ENCODE results near the gene NECTIN3. TPM values are rescaled to one million over a fixed set of nuclear protein-coding genes. Genes with fewer than 3 reads are reported as not detected.

Gene NECTIN3
- total RNA-seq, 1 donor from 2014 or later, result 4.6 TPM

GRCh38 chr3:111068574-111068973 lies 3.0 kb upstream of the NECTIN3 start:
- H3K9me3 Mint-ChIP-seq, result no peaks in the 10 kb centered on the region
- peaks cover 33% of the 10 kb centered on the region for H3K27me3 Mint-ChIP-seq (ENCODE audit: insufficient read depth)
- intact Hi-C loops (cut with micrococcal nuclease), result no loop called here
- H3K27ac Mint-ChIP-seq, result no peak overlapping the region
- no peak overlapping the region for H3K4me3 Mint-ChIP-seq
- peaks cover 2% of the 10 kb centered on the region for H3K36me3 Mint-ChIP-seq (ENCODE audit: low read depth)
- H3K4me1 Mint-ChIP-seq (ENCODE audit: low read depth), result peaks cover 26% of the 10 kb centered on the region
- DNase-seq (ENCODE audit: low spot score), result no peak

- intact Hi-C loops (cut with micrococcal nuclease), result loop anchor here (2.0 to 10.0 kb wide), 8 partner anchors 255 to 1425 kb away; partner anchors contain the start of genes ABHD10 and BTLA
- Mint-ChIP-seq H3K27ac (peak overlapping the region; percentile 90), H3K36me3 (ENCODE audit: low read depth) (peaks cover 2% of the 10 kb centered on the region), H3K9me3 (no peaks in the 10 kb centered on the region), H3K27me3 (ENCODE audit: insufficient read depth) (peaks cover 47% of the 10 kb centered on the region), H3K4me1 (ENCODE audit: low read depth) (peaks cover 28% of the 10 kb centered on the region), H3K4me3 (peak overlapping the region; percentile 91)
- DNase-seq (ENCODE audit: low spot score), result no peak
Measured at GRCh38 chr3:111069974-111070771, 1.4 kb upstream of the NECTIN3 start.

- Mint-ChIP-seq H3K36me3 (ENCODE audit: low read depth) (peaks cover 2% of the 10 kb centered on the region), H3K4me3 (peak overlapping the region; percentile 91), H3K9me3 (no peaks in the 10 kb centered on the region), H3K4me1 (ENCODE audit: low read depth) (peaks cover 28% of the 10 kb centered on the region), H3K27me3 (ENCODE audit: insufficient read depth) (peaks cover 53% of the 10 kb centered on the region), H3K27ac (peak overlapping the region; percentile 90)
- no peak for DNase-seq (ENCODE audit: low spot score)
- intact Hi-C loops (cut with micrococcal nuclease), result loop anchor here (1.0 to 10.0 kb wide), 10 partner anchors 167 to 1424 kb away; partner anchors contain the start of genes ABHD10 and BTLA
Measured at GRCh38 chr3:111070772-111071256, 802 bp upstream of the NECTIN3 start.

- H3K36me3 Mint-ChIP-seq (ENCODE audit: low read depth), result peaks cover 2% of the 10 kb centered on the region
- peaks cover 28% of the 10 kb centered on the region for H3K4me1 Mint-ChIP-seq (ENCODE audit: low read depth)
- intact Hi-C loops (cut with micrococcal nuclease), result loop anchor here (1.0 to 10.0 kb wide), 7 partner anchors 470 to 1423 kb away; partner anchors contain the start of genes ABHD10, BTLA and CD96
- peak; percentile 8 for DNase-seq (ENCODE audit: low spot score)
- H3K9me3 Mint-ChIP-seq, result no peaks in the 10 kb centered on the region
- peak overlapping the region; percentile 49 for H3K27ac Mint-ChIP-seq
- H3K4me3 Mint-ChIP-seq, result peak overlapping the region; percentile 87
- H3K27me3 Mint-ChIP-seq (ENCODE audit: insufficient read depth), result peaks cover 57% of the 10 kb centered on the region
Measured at GRCh38 chr3:111072031-111072921, 660 bp downstream of the NECTIN3 start.

GRCh38 chr3:111073218-111073617 lies 1.6 kb downstream of the NECTIN3 start:
- H3K27ac Mint-ChIP-seq, result no peak overlapping the region
- intact Hi-C loops (cut with micrococcal nuclease), result loop anchor here (5.0 to 10.0 kb wide), 6 partner anchors 539 to 1422 kb away; partner anchors contain the start of genes ABHD10 and BTLA
- peaks cover 59% of the 10 kb centered on the region for H3K27me3 Mint-ChIP-seq (ENCODE audit: insufficient read depth)
- H3K4me3 Mint-ChIP-seq, result peak overlapping the region; percentile 87
- H3K36me3 Mint-ChIP-seq (ENCODE audit: low read depth), result peaks cover 2% of the 10 kb centered on the region
- H3K9me3 Mint-ChIP-seq, result no peaks in the 10 kb centered on the region
- no peak for DNase-seq (ENCODE audit: low spot score)
- peaks cover 28% of the 10 kb centered on the region for H3K4me1 Mint-ChIP-seq (ENCODE audit: low read depth)

- no peaks in the 10 kb centered on the region for H3K9me3 Mint-ChIP-seq
- no peak overlapping the region for H3K4me3 Mint-ChIP-seq
- peaks cover 2% of the 10 kb centered on the region for H3K36me3 Mint-ChIP-seq (ENCODE audit: low read depth)
- peaks cover 14% of the 10 kb centered on the region for H3K4me1 Mint-ChIP-seq (ENCODE audit: low read depth)
- H3K27ac Mint-ChIP-seq, result no peak overlapping the region
- peaks cover 43% of the 10 kb centered on the region for H3K27me3 Mint-ChIP-seq (ENCODE audit: insufficient read depth)
- DNase-seq (ENCODE audit: low spot score), result no peak
- intact Hi-C loops (cut with micrococcal nuclease), result loop anchor here (10.0 kb wide), 2 partner anchors 762 to 1418 kb away; partner anchors contain the start of gene BTLA
Measured at GRCh38 chr3:111076732-111077131, 5.1 kb downstream of the NECTIN3 start.

GRCh38 chr3:111077369-111077768 lies 5.8 kb downstream of the NECTIN3 start:
- Mint-ChIP-seq H3K27me3 (ENCODE audit: insufficient read depth) (peaks cover 42% of the 10 kb centered on the region), H3K4me3 (no peak overlapping the region), H3K9me3 (no peaks in the 10 kb centered on the region), H3K36me3 (ENCODE audit: low read depth) (peaks cover 2% of the 10 kb centered on the region), H3K27ac (no peak overlapping the region), H3K4me1 (ENCODE audit: low read depth) (peaks cover 14% of the 10 kb centered on the region)
- DNase-seq (ENCODE audit: low spot score), result no peak
- intact Hi-C loops (cut with micrococcal nuclease), result loop anchor here (10.0 kb wide), 2 partner anchors 763 to 1417 kb away; partner anchors contain the start of gene BTLA

- Mint-ChIP-seq H3K36me3 (ENCODE audit: low read depth) (no peaks in the 10 kb centered on the region), H3K27me3 (ENCODE audit: insufficient read depth) (peaks cover 13% of the 10 kb centered on the region), H3K4me3 (no peak overlapping the region), H3K9me3 (no peaks in the 10 kb centered on the region), H3K4me1 (ENCODE audit: low read depth) (no peaks in the 10 kb centered on the region), H3K27ac (no peak overlapping the region)
- intact Hi-C loops (cut with micrococcal nuclease), result loop anchor here (2.0 kb wide), 1 partner anchor 1348 kb away; no protein-coding TSS in a partner anchor
- no peak for DNase-seq (ENCODE audit: low spot score)
Measured at GRCh38 chr3:111080413-111080812, 8.8 kb downstream of the NECTIN3 start.

- DNase-seq (ENCODE audit: low spot score), result no peak
- Mint-ChIP-seq H3K27me3 (ENCODE audit: insufficient read depth) (peaks cover 8% of the 10 kb centered on the region), H3K9me3 (no peaks in the 10 kb centered on the region), H3K4me3 (no peak overlapping the region), H3K27ac (no peak overlapping the region), H3K4me1 (ENCODE audit: low read depth) (no peaks in the 10 kb centered on the region), H3K36me3 (ENCODE audit: low read depth) (no peaks in the 10 kb centered on the region)
- intact Hi-C loops (cut with micrococcal nuclease), result loop anchor here (2.0 kb wide), 1 partner anchor 1348 kb away; no protein-coding TSS in a partner anchor
Measured at GRCh38 chr3:111081008-111081545, 9.5 kb downstream of the NECTIN3 start.

GRCh38 chr3:111084911-111085310 lies 13.3 kb downstream of the NECTIN3 start:
- no peaks in the 10 kb centered on the region for H3K4me1 Mint-ChIP-seq (ENCODE audit: low read depth)
- H3K27me3 Mint-ChIP-seq (ENCODE audit: insufficient read depth), result peaks cover 4% of the 10 kb centered on the region
- no peak for DNase-seq (ENCODE audit: low spot score)
- H3K36me3 Mint-ChIP-seq (ENCODE audit: low read depth), result no peaks in the 10 kb centered on the region
- intact Hi-C loops (cut with micrococcal nuclease), result no loop called here
- no peak overlapping the region for H3K27ac Mint-ChIP-seq
- H3K4me3 Mint-ChIP-seq, result no peak overlapping the region
- no peaks in the 10 kb centered on the region for H3K9me3 Mint-ChIP-seq

GRCh38 chr3:111087924-111088469 lies 16.4 kb downstream of the NECTIN3 start:
- no peak for DNase-seq (ENCODE audit: low spot score)
- no peaks in the 10 kb centered on the region for H3K9me3 Mint-ChIP-seq
- H3K36me3 Mint-ChIP-seq (ENCODE audit: low read depth), result no peaks in the 10 kb centered on the region
- peaks cover 6% of the 10 kb centered on the region for H3K27me3 Mint-ChIP-seq (ENCODE audit: insufficient read depth)
- no peaks in the 10 kb centered on the region for H3K4me1 Mint-ChIP-seq (ENCODE audit: low read depth)
- intact Hi-C loops (cut with micrococcal nuclease), result no loop called here
- H3K4me3 Mint-ChIP-seq, result no peak overlapping the region
- H3K27ac Mint-ChIP-seq, result no peak overlapping the region

Data from activated T-helper 1 cell treated with anti-CD3 and anti-CD28 coated beads, Interleukin-12 subunit alpha, Interleukin-12 subunit beta, Interleukin-2, Interleukin-4 antibody, amounts not matched to agents 30 ng/mL and 10 ng/mL and 1 ng/mL, durations not matched to agents 14 hours and 24 hours and 36 hours (primary cell).